IMR-90 (cell line): ENCODE results near the gene ARMC9. TPM values are rescaled to one million over a fixed set of nuclear protein-coding genes. Genes with fewer than 3 reads are reported as not detected.

Source experiments
- ATAC-seq: fragments of 200-7000 bp; cut with Tn5 transposase; 2 replicates; pipeline ENCODE4 v1.9.1; 2020; ENCODE audit warnings: low read depth, mild to moderate bottlenecking, moderate library complexity
- BruUV-seq: library from RNA; stranded (reverse); fragments of 400-500 nt; replicated peaks from 2 replicates; lab custom pipeline; 2021; lab: Mats Ljungman, UMichigan
- CTCF ChIA-PET: fragments of 300-600 bp; formaldehyde crosslinking; extraction: SDS; loops from one replicate; lab custom pipeline; 2021; ENCODE audit warnings: antibody characterized with exemption; lab: Yijun Ruan, JAX
- POLR2A ChIA-PET: fragments of 300-600 bp; sonication (Branson Sonifier 250); formaldehyde crosslinking; loops from one replicate; lab custom pipeline; 2022; ENCODE audit warnings: antibody characterized with exemption; ENCODE audit not compliant: unreplicated experiment; lab: Charles Lee
- DNase-seq: peaks from one replicate; pipeline ENCODE4 v3.0.0; 2013
- H2AFZ ChIP-seq: replicated peaks from 2 replicates; pipeline ENCODE3; 2013; ENCODE audit warnings: low read length, mild to moderate bottlenecking; ENCODE audit not compliant: poor library complexity
- H2AK5ac ChIP-seq: 2 replicates; pipeline ENCODE4 v1.6.1; 2013; ENCODE audit warnings: low read depth, low read length, inconsistent platforms
- H2AK9ac ChIP-seq: replicated peaks from 2 replicates; pipeline ENCODE3; 2013; ENCODE audit warnings: mild to moderate bottlenecking, low read depth, low read length, moderate library complexity; ENCODE audit not compliant: poor library complexity
- H2BK120ac ChIP-seq: 2 replicates; pipeline ENCODE4 v1.6.1; 2013; ENCODE audit warnings: low read depth, low read length, inconsistent platforms
- H2BK15ac ChIP-seq: 3 replicates; pipeline ENCODE4 v1.6.1; 2013; ENCODE audit warnings: low read depth, low read length, inconsistent platforms
- H2BK20ac ChIP-seq: 2 replicates; pipeline ENCODE4 v1.6.1; 2013; ENCODE audit warnings: low read depth, mild to moderate bottlenecking, inconsistent platforms, low read length, moderate library complexity
- H2BK5ac ChIP-seq: 2 replicates; pipeline ENCODE4 v1.6.1; 2013; ENCODE audit warnings: mild to moderate bottlenecking, low read depth, low read length, inconsistent platforms; ENCODE audit not compliant: poor library complexity, severe bottlenecking
- H3K14ac ChIP-seq: replicated peaks from 2 replicates; pipeline ENCODE4 v1.6.1; 2013; ENCODE audit warnings: low read depth, low read length, inconsistent platforms
- H3K18ac ChIP-seq: 2 replicates; pipeline ENCODE4 v1.6.1; 2013; ENCODE audit warnings: low read depth, low read length, control low read depth
- H3K23ac ChIP-seq: 2 replicates; pipeline ENCODE4 v1.6.1; 2013; ENCODE audit warnings: low read depth, low read length, inconsistent platforms
- H3K27ac ChIP-seq: 2 replicates; pipeline ENCODE4 v1.5.1; 2013; ENCODE audit warnings: mild to moderate bottlenecking, control low read depth, low read length; ENCODE audit not compliant: insufficient read depth
- H3K27me3 ChIP-seq: 2 replicates; pipeline ENCODE4 v1.6.1; 2013; ENCODE audit warnings: low read length; ENCODE audit not compliant: control insufficient read depth, insufficient read depth
- H3K36me3 ChIP-seq: 2 replicates; pipeline ENCODE4 v1.6.1; 2013; ENCODE audit warnings: low read length, mixed read lengths; ENCODE audit not compliant: control insufficient read depth, insufficient read depth
- H3K4ac ChIP-seq: 2 replicates; pipeline ENCODE4 v1.6.1; 2013; ENCODE audit warnings: low read depth, low read length, inconsistent platforms
- H3K4me1 ChIP-seq: 2 replicates; pipeline ENCODE4 v1.6.1; 2013; ENCODE audit warnings: low read length, mixed read lengths; ENCODE audit not compliant: control insufficient read depth, insufficient read depth
- H3K4me2 ChIP-seq: 2 replicates; pipeline ENCODE4 v1.6.1; 2013; ENCODE audit warnings: low read depth, mild to moderate bottlenecking, control low read depth, low read length, moderate library complexity
- H3K4me3 ChIP-seq: 2 replicates; pipeline ENCODE4 v1.5.1; 2013; ENCODE audit warnings: low read depth, mild to moderate bottlenecking, control low read depth, low read length, moderate library complexity; ENCODE audit not compliant: insufficient read depth
- H3K56ac ChIP-seq: 2 replicates; pipeline ENCODE4 v1.6.1; 2013; ENCODE audit warnings: low read length, inconsistent platforms; ENCODE audit not compliant: insufficient read depth; ENCODE audit errors: extremely low read depth
- H3K79me1 ChIP-seq, 2 experiments: 2 replicates each; pipeline ENCODE4 v1.6.1; 2013; ENCODE audit warnings: low read length in 2 of 2, inconsistent platforms in 1 of 2, low read depth in 1 of 2
- H3K9ac ChIP-seq: 2 replicates; pipeline ENCODE4 v1.6.1; 2013; ENCODE audit warnings: low read depth, low read length, control low read depth
- H3K9me1 ChIP-seq: 2 replicates; pipeline ENCODE4 v1.6.1; 2013; ENCODE audit warnings: low read length, inconsistent platforms; ENCODE audit not compliant: insufficient read depth
- H3K9me3 ChIP-seq: 2 replicates; pipeline ENCODE4 v1.6.1; 2013; ENCODE audit warnings: low read length; ENCODE audit not compliant: control insufficient read depth, insufficient read depth
- H4K20me1 ChIP-seq: 2 replicates; pipeline ENCODE4 v1.6.1; 2013; ENCODE audit warnings: low read length, inconsistent platforms; ENCODE audit not compliant: insufficient read depth
- H4K5ac ChIP-seq: 2 replicates; pipeline ENCODE4 v1.6.1; 2013; ENCODE audit warnings: mild to moderate bottlenecking, low read depth, low read length, control low read depth
- H4K8ac ChIP-seq, 2 experiments: 2 replicates each; pipeline ENCODE4 v1.6.1; 2013; ENCODE audit warnings: low read depth in 2 of 2, low read length in 2 of 2, control low read depth in 1 of 2, inconsistent platforms in 1 of 2
- H4K91ac ChIP-seq: 2 replicates; pipeline ENCODE4 v1.6.1; 2013; ENCODE audit warnings: low read depth, low read length, inconsistent platforms; ENCODE audit not compliant: insufficient read depth
- BHLHE40 ChIP-seq: fragments of 150-350 bp; IDR thresholded peaks from 2 replicates; pipeline ENCODE4 v1.6.1; 2016; ENCODE audit warnings: mild to moderate bottlenecking, low read depth, low read length
- CHD1 ChIP-seq: IDR thresholded peaks from 2 replicates; pipeline ENCODE4 v1.6.1; 2012; ENCODE audit warnings: low read depth, low read length, improper control_type of control experiment
- FOS ChIP-seq: fragments of 150-350 bp; IDR thresholded peaks from 2 replicates; pipeline ENCODE4 v1.6.1; 2016; ENCODE audit warnings: low read depth, low read length
- MAZ ChIP-seq: IDR thresholded peaks from 2 replicates; pipeline ENCODE4 v1.6.1; 2012; ENCODE audit warnings: low read depth, mild to moderate bottlenecking, low read length, improper control_type of control experiment, moderate library complexity, borderline replicate concordance
- NFE2L2 ChIP-seq: fragments of 150-350 bp; IDR thresholded peaks from 2 replicates; pipeline ENCODE4 v1.6.1; 2016; ENCODE audit warnings: low read depth, mild to moderate bottlenecking, low read length
- POLR2A ChIP-seq: IDR thresholded peaks from 2 replicates; pipeline ENCODE4 v1.6.1; 2012; ENCODE audit warnings: mild to moderate bottlenecking, low read depth, low read length
- RFX5 ChIP-seq: IDR thresholded peaks from 2 replicates; pipeline ENCODE4 v1.8.0; 2012; ENCODE audit warnings: low read depth, mild to moderate bottlenecking, low read length, moderate library complexity
- SMC3 ChIP-seq: fragments of 150-350 bp; IDR thresholded peaks from 2 replicates; pipeline ENCODE4 v1.6.1; 2016; ENCODE audit warnings: low read depth, mild to moderate bottlenecking, antibody characterized with exemption, low read length, moderate library complexity
- USF2 ChIP-seq: fragments of 150-350 bp; IDR thresholded peaks from 2 replicates; pipeline ENCODE4 v1.6.1; 2017; ENCODE audit warnings: mild to moderate bottlenecking, antibody characterized with exemption, low read length, low read depth
- WGBS, 2 experiments: methylation state at CpG; one replicate each; pipeline versions ENCODE4 v1.1.5 to v1.1.7; 2013; ENCODE audit warnings: missing lambda C conversion rate in 2 of 2; ENCODE audit not compliant: insufficient read length in 1 of 2; ENCODE audit errors: extremely low coverage in 2 of 2; 5-methylcytosine and 5-hydroxymethylcytosine counted together
- dilution Hi-C: fragments of 300-500 bp; cut with HindIII; formaldehyde crosslinking; loops from one replicate; pipeline ENCODE4 v1.14.3; 2018; ENCODE audit warnings: low sequenced_read_pairs; ENCODE audit not compliant: unreplicated experiment
- in situ Hi-C: fragments of 300-500 bp; cut with MboI; formaldehyde crosslinking; loops from 3 replicates; pipeline ENCODE4 v1.14.3; 2019; ENCODE audit warnings: low sequenced_read_pairs, inconsistent platforms, mixed read lengths
- intact Hi-C: fragments of 100-400 bp; cut with micrococcal nuclease; formaldehyde crosslinking; loops from 2 replicates; pipeline ENCODE4 v1.10.0; 2022
- polyA plus RNA-seq, 3 experiments: library from polyadenylated mRNA; depleted of rRNA; stranded (reverse); fragments of >200 nt; gene quantifications; 2 replicates each; pipeline ENCODE4 v1.2.3, GENCODE V29; 2012; ENCODE audit warnings: low replicate concordance in 1 of 3
- total RNA-seq: library from RNA; depleted of rRNA; stranded (reverse); fragments of >200 nt; gene quantifications from 2 replicates; pipeline ENCODE4 v1.2.3, GENCODE V29; 2012

The ARMC9 gene
- total and polyA plus RNA-seq, 2 of the 4 experiments (the other 2 are of a cell fraction): 36.0 to 46.6 TPM

DNA sequence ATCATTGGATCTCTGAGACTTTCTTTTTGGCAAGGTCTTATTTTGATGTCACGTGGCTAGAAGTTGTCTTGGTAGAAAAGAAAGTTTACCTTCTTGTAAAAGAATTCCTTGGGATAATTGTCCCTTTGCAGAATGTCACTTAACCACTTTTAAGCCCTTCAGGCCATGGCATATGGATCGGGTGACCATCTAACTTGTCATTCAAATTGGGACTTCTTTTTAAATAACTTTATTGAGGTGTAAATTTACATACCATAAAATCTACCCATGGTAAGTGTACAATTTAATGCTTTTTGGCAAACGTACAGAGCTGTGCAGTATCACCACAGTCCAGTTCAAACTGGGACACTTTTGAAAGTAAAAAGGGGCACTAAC, 24.6 kb downstream of the ARMC9 start:
- intact Hi-C loops: loop anchor here (2.0 kb wide), 3 partner anchors 24 to 118 kb away; partner anchors contain the start of gene ARMC9
- TF ChIP-seq BHLHE40: no peak
- TF ChIP-seq CHD1: no peak
- no peak for TF ChIP-seq MAZ
- TF ChIP-seq RFX5: no peak
- TF ChIP-seq POLR2A: no peak
- no peak for TF ChIP-seq SMC3
- no peak for TF ChIP-seq USF2
- TF ChIP-seq NFE2L2: no peak
- no peak for TF ChIP-seq FOS

More for the DNA sequence above, 24.6 kb downstream of the ARMC9 start:
- Histone ChIP-seq H3K4me2 (peak overlapping the region; percentile 36; the same call in 1 of the 2 replicates), H4K8ac (peak overlapping the region; percentile 54 to 86; a peak in 3 of 4 replicates), H3K9me1 (peaks cover 10% of the 10 kb centered on the region), H3K27ac (peak overlapping the region; percentile 89; the same call in 1 of the 2 replicates), H2AFZ (no peak overlapping the region), H3K14ac (peak overlapping the region; percentile 83), H2AK9ac (no peak overlapping the region), H3K23ac (peak overlapping the region; percentile 64), H3K79me1 (peaks cover 0 to 17% of the 10 kb centered on the region in 2 experiments; a peak in 2 of 4 replicates), H2BK20ac (peak overlapping the region; percentile 84), H3K9me3 (peaks cover 2% of the 10 kb centered on the region; the same call in 1 of the 2 replicates), H3K36me3 (peaks cover 18% of the 10 kb centered on the region), H4K20me1 (no peaks in the 10 kb centered on the region), H2BK15ac (peak overlapping the region; percentile 32; the same call in 1 of the 3 replicates), H3K4me1 (peaks cover 19% of the 10 kb centered on the region), H3K9ac (peak overlapping the region; percentile 48; the same call in 1 of the 2 replicates), H3K4ac (peak overlapping the region; percentile 80), H2BK5ac (peak overlapping the region; percentile 99), H3K18ac (peak overlapping the region; percentile 99), H4K91ac (peak overlapping the region; percentile 82), H3K27me3 (no peaks in the 10 kb centered on the region), H2AK5ac (peak overlapping the region; percentile 16; the same call in 1 of the 2 replicates), H2BK120ac (peak overlapping the region; percentile 92), H4K5ac (peak overlapping the region; percentile 98), H3K4me3 (no peak overlapping the region), H3K56ac (peak overlapping the region; percentile 48; the same call in 1 of the 2 replicates)
- ATAC-seq (no peak), DNase-seq (no peak)
- dilution Hi-C loops (no loop called here), in situ Hi-C loops (no loop called here)
- WGBS, 2 experiments: no CpG with 5 or more reads among the region's 3 CpGs
- POLR2A ChIA-PET: no interaction called here
- TSS peak; percentile 23 for BruUV-seq
- CTCF ChIA-PET: no interaction called here
